22Rv1 (cell line): ENCODE data around the gene TAF5L.
A peak's percentile ranks its signal among the peaks of the same experiment; 100 is the strongest.
"Not testable (repeated sequence)": the region's sequence is repeated elsewhere in the genome, so short reads cannot be mapped to it uniquely, and the experiment has no call there.

Experiments used
- H3K27ac ChIP-seq: fragments of 450-650 bp; 2 replicates; pipeline ENCODE4 v1.5.1; 2017
- ZFX ChIP-seq: fragments of 450-650 bp; IDR thresholded peaks from 2 replicates; pipeline ENCODE4 v1.6.1; 2017; ENCODE audit warnings: antibody characterized with exemption, borderline replicate concordance
- TF ChIP-seq, protein P1 (sequence below): fragments of 450-650 bp; IDR thresholded peaks from 2 replicates; pipeline ENCODE4 v1.5.1; 2017; ENCODE audit warnings: mild to moderate bottlenecking

The TAF5L gene

DNA sequence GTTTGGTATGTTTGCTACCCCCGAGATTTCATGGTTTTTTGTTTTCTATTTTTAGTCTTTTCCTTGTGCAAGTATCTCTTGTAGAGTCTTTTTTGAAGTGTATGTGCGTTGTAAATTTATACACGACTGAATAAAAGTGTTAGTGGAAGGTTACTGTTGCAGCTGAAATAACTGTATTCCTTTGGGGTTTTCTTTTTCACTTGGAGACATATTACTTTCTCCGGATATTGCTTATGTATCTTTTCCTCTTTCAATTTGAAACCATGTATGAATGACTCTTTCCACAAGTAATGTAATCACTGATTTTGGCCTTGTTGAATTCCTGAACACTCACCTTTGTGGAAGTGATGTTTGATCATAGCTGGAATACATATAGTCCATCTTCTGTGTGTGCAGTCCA, 1.1 kb upstream of the TAF5L start:
- peak overlapping the region; percentile 86 for H3K27ac ChIP-seq
- TF ChIP-seq, protein P1, sequence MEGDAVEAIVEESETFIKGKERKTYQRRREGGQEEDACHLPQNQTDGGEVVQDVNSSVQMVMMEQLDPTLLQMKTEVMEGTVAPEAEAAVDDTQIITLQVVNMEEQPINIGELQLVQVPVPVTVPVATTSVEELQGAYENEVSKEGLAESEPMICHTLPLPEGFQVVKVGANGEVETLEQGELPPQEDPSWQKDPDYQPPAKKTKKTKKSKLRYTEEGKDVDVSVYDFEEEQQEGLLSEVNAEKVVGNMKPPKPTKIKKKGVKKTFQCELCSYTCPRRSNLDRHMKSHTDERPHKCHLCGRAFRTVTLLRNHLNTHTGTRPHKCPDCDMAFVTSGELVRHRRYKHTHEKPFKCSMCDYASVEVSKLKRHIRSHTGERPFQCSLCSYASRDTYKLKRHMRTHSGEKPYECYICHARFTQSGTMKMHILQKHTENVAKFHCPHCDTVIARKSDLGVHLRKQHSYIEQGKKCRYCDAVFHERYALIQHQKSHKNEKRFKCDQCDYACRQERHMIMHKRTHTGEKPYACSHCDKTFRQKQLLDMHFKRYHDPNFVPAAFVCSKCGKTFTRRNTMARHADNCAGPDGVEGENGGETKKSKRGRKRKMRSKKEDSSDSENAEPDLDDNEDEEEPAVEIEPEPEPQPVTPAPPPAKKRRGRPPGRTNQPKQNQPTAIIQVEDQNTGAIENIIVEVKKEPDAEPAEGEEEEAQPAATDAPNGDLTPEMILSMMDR, result no peak
- TF ChIP-seq ZFX, result no peak

DNA sequence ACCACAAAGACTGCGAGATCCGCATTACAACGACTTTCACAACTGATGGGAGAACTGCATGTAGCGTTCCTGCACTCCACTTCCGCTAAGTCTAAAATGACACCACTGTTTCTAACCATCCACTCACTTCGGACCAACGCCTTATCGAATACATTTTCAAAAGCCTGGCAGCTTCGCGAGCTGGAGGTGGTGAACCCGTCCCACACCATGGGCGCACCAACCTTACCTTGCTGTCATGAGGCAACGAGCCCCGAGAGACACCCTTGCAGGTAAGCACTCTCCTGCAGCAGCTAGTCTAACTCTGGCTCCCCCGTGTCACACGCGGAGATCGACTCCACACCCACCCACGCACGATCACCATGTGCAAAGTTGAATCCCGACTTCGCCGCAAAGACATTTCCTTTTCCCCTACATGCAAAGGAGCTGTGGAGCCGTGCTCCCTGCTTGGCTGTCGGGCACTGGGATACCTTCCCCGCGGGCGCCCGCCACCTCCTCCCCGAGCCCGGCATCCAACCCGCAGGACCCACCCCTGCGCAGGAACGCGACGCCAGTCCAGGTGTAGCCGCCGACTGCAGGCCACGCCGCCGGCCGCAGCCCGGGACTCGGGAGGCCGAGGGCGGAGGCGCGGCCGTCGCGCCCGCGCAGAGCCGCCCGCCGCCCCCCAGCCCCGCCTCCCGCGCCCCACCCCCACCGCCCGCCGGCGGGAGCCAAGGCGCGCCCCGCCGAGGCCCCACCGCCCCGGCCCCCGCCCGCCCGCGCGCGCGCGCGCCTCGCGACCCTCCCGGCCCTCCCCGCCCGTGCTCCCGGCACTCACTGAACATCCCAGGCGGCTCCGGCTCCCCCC, 629 bp downstream of the TAF5L start:
- H3K27ac ChIP-seq, result peak overlapping the region; percentile 86
- TF ChIP-seq, protein P1, result no peak
- no peak for TF ChIP-seq ZFX

DNA sequence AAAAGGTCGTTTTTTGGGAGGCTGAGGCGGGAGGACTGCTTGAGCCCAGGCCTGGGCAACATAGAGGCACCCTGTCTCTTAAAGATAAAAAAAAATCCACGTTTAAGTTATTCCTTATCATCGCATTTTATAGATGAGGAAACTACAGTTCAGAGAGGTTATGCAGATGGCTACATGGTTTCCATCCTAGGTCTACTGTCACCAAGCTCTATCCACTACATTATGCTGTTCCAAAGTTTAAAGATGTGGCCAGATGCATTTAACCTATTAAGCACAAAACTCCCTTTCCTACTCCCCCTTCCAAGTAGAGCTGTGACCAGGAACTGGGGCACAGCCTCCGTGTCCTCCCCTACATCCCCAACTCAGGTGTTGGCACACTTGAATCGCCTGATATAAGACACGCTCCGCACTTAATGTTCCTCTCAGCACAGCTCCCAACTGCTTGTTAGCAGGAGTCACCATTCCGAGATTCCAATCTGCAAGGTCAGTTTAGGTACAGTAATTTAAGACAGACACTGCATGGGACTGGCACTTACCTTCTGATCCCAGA, 1.3 kb downstream of the TAF5L start:
- H3K27ac ChIP-seq, result peak overlapping the region; percentile 86

GRCh38 chr1:229623838-229624237, 2.1 kb downstream of the TAF5L start:
- no peak overlapping the region for H3K27ac ChIP-seq
- TF ChIP-seq, protein P1, result no peak
- TF ChIP-seq ZFX, result no peak

More for the DNA sequence above, 1.3 kb downstream of the TAF5L start:
- TF ChIP-seq, protein P1, result no peak
- TF ChIP-seq ZFX, result no peak

DNA sequence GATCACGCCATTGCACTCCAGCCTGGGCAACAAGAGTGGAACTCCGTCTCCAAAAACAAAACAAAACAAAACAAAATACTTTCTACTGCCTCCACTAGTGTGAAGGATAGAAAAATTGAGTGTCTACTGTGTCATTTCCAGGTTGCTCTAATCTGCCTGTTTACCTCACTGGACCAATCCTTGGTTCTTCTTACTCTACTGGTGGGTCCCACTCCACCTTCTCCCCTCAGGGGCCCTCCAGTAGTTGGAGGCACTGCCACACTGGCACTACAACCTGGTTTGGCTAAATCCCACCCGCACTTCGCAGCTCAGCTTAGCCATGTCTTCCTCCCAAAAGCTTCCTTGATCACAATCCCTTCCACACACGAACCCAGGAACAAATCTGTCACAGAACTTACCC, 2.7 kb downstream of the TAF5L start:
- no peak overlapping the region for H3K27ac ChIP-seq
- no peak for TF ChIP-seq ZFX
- TF ChIP-seq, protein P1, result no peak

DNA sequence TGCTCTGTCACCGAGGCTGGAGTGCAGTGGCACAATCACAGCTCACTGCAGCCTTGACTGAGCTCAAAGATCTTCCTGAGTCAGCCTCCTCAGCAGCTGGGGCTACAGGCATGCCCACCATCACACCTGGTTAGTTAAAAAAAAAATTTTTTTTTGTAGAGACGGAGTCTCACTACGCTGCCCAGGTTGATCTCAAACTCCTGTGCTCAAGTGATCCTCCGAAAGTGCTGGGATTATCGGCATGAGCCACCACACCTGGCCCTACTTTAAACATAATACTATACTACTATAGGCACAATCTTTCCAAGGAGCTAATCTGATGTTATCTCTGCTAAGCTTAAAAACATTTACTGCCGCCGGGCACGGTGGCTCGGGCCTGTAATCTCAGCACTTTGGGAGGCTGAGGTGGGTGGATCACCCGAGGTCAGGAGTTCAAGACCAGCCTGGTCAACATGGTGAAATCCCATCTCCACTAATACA, 3.2 kb downstream of the TAF5L start:
- H3K27ac ChIP-seq, result not testable (repeated sequence)

GRCh38 chr1:229621663-229622062, 4.3 kb downstream of the TAF5L start:
- TF ChIP-seq, protein P1, result no peak
- no peak for TF ChIP-seq ZFX
- H3K27ac ChIP-seq, result no peak overlapping the region
